NCI-H345 (cell line): ENCODE measurements around the gene STH.

Experiments
- DNase-seq: peaks from one replicate; lab custom pipeline; 2025; lab: John Stamatoyannopoulos, UW

STH gene

DNA sequence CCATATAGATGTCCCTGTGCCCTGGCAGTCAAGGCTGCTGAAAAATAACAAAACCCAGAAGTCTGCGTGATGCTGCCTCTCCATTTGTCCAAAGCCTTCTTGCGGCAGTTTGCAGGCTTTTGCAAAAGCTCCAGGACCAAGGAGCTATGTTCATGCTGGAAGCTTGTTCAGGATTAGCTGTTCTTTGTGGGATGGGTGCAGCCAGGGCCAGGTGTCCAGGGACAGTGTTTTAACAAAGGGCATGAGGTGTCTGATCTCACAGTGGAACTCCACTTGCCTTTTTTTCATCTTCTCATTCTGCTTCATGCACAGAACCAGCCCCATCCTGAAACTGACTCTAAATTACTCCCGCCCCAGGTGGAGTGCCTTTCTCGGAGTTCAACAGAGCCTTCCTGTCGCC lies 31.7 kb upstream of the STH start:
- DNase-seq, result no peak

DNA sequence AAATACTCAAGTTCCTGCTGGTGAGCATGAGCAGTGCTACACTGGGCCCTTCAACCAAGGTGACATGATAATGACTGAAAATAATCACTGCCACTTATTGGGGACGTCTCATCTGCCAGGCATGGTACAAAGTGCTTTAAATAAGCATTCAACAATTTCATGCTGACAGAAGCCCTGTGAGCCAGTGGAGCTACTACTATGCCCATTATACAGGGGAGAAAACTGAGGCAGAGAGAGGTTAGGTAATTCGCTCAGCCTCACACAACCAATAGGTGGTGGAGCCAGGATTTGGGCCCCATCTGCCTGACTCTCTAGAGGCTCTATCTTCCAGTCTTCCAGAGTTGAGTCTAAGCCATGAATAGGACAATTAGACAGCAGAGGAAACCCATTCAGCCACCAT lies 30.3 kb upstream of the STH start:
- DNase-seq, result no peak

DNA sequence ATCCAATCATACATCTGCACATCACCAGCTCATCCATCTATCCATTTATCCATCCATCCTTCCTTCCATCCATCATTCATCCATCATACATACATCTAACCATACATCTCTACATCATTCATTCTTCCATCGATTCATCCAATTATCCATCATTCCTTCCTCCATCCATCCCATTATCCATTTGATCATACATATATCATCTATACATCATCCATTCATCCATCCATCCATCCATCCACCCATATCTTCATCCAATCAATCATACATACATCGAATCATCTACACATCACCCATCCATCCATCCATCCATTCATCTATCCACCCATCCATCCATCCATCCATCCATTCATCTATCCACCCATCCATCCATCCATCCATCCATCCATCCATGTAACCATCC lies 29.3 kb upstream of the STH start:
- no peak for DNase-seq

DNA sequence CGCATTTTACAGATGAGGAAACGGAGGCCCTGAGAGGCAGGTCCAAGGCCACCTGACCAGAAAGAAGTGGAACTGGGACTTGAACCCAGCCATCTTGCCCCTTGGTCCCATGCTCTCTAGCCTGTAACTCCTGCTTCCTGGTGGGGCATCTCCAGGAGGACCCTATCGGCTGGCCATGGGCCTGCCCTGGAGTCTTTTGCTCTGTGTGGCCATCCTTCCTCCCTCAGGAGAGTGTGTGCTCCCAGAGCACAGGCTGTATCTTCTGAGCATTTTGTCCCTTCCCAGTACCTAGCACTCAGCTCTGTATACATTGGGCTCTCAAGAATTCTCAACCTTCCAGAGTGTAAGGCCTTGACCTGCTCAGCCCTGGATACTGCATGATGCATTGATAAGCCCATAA lies 28.4 kb upstream of the STH start:
- DNase-seq, result no peak

DNA sequence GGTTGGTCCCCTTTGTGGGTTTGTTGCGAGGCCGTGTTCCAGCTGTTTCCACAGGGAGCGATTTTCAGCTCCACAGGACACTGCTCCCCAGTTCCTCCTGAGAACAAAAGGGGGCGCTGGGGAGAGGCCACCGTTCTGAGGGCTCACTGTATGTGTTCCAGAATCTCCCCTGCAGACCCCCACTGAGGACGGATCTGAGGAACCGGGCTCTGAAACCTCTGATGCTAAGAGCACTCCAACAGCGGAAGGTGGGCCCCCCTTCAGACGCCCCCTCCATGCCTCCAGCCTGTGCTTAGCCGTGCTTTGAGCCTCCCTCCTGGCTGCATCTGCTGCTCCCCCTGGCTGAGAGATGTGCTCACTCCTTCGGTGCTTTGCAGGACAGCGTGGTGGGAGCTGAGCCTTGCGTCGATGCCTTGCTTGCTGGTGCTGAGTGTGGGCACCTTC lies 27.3 kb upstream of the STH start:
- no peak for DNase-seq

DNA sequence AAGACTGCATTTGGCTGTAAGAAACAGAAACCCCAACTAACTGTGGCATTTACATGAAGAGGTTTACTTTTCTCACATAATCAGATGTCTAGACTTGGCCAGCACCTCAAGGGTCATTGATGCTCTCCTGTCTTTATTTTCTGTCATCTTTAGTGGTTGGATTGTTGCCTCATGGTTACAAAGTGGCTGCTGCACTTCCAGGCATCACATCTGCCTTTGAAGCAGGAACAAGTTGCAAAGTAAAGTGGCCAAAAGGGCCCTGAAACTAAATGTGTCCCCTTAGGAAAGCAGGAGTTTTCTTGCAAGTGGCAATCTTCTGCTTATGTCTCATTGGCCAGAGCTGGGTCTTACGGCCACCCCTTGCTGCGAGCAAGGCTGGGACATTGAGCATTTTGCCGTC lies 26.5 kb upstream of the STH start:
- DNase-seq, result no peak

DNA sequence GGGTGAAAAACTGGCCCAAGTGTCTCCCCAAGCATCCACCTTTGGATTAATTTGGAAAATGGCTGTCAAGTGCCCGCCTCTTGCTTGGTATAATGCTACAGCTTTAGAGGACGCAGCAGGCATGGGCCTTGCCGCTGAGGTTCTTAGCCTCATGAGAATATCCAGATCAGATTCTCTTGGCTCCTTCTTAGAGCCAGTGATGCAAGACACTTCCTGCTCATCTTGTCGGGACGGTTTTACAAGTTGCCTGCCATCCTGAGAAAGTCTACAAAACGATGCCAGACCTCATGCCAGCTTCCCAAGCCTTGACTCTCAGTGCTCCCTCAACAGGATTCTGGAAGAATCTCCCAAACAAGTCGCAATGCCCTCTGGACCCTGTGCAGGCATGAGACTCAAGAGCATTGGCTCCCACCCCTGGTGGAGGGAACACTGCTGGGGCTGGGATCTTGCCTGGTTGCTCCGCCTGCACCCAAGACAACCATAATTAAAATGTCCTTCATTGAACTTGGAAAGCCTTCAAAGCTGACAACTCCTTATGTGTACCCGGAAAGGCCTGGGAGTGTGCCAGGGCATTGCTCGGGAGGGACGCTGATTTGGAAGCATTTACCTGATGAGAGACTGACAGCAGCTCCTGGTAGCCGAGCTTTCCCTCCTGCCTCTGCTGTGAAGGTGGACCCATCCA lies 25.8 kb upstream of the STH start:
- no peak for DNase-seq

DNA sequence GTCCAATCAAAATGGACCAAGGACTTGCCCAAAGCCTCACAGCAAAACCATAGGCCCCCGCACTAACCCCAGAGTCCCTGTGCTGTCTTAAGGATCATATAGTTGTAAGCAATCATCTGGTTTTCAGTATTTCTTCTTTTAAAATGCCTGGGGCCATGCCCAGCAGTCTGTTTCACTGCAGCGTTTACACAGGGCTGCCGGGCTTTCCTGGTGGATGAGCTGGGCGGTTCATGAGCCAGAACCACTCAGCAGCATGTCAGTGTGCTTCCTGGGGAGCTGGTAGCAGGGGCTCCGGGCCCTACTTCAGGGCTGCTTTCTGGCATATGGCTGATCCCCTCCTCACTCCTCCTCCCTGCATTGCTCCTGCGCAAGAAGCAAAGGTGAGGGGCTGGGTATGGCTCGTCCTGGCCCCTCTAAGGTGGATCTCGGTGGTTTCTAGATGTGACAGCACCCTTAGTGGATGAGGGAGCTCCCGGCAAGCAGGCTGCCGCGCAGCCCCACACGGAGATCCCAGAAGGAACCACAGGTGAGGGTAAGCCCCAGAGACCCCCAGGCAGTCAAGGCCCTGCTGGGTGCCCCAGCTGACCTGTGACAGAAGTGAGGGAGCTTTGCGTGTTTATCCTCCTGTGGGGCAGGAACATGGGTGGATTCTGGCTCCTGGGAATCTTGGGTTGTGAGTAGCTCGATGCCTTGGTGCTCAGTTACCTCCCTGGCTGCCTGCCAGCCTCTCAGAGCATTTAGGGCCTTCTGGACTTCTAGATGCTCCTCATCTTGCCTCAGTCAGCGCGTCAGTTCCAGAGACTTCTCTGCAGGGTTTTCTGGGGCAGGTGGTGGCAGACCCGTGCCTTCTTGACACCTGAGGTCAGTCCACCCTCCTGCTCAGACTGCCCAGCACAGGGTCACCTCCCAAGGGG lies 24.8 kb upstream of the STH start:
- DNase-seq, result no peak

DNA sequence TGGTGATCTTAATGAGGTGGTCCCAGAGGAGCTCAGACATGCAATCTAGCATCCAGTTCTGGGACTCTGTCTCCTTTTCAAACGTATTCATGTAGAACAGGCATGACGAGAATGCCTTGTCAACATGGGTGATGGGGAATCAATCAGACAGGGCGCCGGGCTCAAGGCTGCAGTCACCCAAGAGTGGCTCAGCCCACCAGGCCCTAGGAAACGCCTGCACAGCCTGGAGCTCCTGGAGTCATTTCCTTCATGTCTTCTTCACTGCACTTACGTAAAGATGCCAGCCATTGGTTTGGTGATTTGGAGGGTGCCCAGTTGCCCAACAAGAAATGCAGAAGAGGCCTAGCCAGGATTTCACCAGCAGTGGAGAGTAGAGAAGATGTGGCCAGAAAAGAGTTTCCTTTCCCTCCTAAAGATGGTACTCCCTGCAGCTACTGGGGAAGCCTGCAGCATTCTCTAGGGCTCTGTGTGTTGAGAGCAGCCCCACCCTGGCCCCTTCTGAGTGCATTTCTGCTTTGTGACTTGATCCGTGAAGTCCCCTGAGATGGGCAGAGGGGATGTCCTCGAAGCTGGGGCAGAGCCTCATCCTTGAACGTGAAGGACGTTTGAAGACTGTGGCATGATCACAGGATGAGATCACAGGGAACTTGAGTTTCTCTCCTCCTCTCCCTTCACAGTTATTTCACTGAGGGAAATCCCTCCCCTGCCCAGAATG lies 24.0 kb upstream of the STH start:
- DNase-seq, result no peak

DNA sequence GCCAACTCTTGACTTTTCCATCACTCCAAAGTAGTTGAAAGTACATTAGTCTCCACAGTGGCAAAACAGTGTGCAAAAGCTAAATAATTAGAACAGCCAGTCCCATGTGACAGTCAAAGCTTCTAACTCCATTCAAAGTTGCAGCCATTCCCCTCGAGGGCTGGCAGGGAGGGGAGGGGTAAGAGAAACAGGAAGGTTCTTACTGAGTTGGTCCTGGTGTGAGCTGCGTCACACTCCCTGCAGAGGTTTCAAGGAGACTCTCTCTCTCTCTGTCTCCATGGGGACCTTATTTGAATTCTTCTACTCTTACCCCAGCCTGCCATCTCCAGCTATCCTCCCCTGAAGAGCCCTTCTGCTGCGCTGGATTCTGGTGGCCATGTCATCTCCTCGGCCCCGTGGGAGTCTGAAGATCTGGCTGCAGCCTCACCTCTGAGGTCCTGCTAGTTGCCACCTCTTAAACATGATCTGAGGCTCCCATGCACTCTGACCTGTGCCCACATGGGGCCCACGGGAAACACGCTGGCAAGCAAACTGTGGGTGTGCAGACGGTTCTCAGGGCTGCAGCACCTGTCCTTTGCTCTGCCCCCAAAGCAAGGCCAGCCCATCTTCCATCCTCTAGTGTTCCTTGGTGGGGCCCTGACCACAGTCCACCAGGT lies 23.3 kb upstream of the STH start:
- DNase-seq, result no peak

DNA sequence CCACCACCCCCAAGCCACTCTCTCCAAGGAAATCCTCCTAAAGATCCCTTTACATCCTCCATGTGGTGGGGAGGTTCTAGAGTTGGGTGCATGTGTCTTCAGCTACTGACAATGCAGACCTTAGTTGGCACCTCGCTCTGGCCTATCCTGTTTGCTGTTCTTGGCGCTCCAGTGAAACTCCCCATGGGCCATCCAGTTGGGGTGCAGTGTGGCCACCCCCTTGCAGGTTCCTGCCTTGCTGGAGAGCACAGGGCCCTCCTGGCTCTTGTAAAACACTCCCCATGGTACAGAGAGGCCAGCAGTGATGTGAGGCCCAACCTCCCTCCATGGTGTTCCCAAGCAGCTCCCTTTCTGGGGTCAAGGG lies 22.7 kb upstream of the STH start:
- no peak for DNase-seq

DNA sequence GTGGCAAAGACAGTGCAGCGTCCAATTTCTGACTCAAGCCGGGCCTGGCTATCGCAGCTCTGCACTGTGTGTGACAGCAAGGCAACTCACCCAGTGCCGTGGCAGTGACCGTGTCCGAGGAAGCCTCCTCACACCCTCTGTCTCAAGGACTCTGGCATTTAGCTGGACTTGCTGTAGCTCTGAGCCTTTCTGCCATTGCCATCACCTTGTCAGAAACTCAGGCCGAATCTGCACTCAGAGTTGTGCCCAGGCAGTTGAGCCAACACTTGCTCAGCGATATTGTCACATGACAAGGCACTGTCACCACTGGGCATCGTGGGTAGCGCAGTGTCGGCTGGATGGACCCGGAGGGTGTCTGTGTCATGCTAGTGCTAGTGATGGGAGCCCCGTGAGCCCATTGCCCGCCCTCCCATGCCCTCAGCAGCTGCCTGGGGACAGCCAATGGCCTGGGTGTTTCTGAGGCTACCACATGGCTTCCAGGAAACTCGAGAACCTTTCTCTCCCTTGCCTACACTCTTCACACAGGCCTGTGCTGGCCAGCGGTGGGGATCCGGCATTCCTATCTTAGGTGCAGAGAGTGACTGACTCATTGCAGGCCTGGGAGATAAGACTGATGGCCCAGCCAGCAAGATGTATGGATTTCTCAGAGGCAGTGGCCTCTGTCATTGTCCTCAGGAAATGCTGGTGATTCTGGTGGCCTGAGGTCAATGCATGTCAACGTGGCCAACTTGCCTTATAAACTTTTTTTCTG lies 22.1 kb upstream of the STH start:
- no peak for DNase-seq

DNA sequence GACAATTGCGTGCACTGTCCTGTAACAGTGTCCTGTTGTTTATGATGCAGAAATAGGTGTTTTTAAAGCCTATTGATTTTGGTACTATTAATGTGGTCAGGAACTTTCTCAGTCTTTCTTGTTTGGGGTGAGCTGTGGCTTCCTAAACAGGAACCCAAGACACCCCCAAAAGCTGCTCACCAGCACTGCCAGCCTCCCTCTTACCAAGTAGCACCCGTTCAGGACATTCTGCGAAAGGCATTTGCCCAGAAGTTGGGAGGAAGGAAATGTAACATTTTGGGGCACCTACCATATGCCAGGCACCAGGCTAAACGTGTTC lies 21.6 kb upstream of the STH start:
- DNase-seq, result no peak

DNA sequence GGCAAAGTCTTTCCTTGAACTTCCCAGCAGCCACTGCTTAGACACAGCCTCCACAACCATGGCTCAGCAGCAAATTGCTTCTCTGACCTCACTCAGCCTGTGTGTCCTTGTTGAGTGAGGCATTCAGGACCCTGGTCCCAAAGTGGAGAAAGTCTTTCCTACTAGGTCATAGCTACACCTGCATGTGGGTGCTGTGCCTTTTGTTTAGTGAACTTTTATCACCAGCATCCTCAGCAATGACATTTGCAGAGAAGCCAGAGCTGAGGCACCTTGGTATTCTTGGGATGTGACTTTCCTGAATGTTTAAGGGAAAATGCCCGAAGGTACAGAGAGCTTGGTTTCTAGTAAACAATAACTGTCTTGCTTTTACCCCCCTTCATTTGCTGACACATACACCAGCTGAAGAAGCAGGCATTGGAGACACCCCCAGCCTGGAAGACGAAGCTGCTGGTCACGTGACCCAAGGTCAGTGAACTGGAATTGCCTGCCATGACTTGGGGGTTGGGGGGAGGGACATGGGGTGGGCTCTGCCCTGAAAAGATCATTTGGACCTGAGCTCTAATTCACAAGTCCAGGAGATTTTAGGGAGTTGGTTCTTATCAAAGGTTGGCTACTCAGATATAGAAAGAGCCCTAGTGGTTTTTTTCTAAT lies 20.9 kb upstream of the STH start:
- no peak for DNase-seq

DNA sequence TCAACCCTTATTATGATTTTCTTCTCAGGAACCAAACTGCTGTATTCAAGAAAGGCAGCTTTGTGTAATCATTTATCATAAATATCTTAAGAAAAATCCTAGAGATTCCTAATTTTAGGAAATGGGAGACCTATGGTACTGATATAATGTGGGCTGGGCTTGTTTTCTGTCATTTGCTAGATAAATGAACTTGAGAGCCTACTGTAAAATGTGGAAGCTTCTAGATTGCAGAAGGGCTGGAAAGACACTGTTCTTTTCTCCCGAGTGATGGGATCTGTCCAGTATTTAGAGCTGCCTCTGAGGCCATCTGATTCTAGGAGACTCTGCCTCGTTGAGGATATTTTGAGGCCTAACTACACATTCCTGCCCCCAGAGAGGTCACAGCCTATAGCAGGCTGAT lies 19.9 kb upstream of the STH start:
- DNase-seq, result no peak

DNA sequence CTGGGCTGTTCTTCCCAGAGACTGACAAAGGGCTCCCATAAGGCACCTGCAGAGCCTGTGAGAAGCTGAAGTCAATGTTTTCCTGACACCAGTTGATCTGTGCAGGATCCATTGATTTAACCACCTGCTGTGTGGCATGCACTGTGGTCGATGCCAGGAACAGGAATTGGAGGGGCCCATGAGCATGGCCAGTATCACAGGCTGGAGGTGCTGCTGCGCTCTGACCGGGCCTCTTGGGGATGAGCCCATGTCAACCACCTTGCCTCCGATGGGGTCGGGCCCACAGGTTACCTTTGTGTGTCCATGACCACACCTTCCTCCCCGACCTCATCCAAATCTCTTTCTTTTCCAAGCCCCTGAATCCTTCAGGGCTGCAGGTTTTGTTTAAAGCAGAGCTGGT lies 18.2 kb upstream of the STH start:
- DNase-seq, result no peak

DNA sequence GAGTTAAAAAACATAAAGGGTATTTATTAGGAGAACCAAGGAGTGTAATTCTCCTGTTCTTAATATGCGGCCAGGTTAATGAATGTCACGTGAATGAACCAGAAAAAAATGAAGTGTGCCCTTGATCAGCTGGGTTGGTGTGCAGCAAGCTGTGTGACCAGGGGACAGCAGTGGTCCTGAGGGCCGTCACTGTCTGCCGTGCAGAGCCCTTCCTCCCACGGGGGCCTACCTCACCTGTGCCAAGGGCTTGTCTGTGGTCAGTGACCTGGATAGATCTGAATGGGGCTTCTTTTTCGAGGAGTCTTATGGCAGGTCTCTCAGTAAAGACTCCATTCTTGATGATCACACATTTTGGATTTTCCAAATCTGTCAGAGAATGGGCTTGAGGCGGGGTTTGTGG lies 17.7 kb upstream of the STH start:
- no peak for DNase-seq

DNA sequence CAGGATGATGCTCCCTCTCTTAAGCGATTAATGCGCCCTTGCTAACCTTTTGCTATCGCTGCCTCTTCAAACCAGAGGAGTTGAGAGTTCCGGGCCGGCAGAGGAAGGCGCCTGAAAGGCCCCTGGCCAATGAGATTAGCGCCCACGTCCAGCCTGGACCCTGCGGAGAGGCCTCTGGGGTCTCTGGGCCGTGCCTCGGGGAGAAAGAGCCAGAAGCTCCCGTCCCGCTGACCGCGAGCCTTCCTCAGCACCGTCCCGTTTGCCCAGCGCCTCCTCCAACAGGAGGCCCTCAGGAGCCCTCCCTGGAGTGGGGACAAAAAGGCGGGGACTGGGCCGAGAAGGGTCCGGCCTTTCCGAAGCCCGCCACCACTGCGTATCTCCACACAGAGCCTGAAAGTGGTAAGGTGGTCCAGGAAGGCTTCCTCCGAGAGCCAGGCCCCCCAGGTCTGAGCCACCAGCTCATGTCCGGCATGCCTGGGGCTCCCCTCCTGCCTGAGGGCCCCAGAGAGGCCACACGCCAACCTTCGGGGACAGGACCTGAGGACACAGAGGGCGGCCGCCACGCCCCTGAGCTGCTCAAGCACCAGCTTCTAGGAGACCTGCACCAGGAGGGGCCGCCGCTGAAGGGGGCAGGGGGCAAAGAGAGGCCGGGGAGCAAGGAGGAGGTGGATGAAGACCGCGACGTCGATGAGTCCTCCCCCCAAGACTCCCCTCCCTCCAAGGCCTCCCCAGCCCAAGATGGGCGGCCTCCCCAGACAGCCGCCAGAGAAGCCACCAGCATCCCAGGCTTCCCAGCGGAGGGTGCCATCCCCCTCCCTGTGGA lies 16.0 kb upstream of the STH start:
- no peak for DNase-seq

DNA sequence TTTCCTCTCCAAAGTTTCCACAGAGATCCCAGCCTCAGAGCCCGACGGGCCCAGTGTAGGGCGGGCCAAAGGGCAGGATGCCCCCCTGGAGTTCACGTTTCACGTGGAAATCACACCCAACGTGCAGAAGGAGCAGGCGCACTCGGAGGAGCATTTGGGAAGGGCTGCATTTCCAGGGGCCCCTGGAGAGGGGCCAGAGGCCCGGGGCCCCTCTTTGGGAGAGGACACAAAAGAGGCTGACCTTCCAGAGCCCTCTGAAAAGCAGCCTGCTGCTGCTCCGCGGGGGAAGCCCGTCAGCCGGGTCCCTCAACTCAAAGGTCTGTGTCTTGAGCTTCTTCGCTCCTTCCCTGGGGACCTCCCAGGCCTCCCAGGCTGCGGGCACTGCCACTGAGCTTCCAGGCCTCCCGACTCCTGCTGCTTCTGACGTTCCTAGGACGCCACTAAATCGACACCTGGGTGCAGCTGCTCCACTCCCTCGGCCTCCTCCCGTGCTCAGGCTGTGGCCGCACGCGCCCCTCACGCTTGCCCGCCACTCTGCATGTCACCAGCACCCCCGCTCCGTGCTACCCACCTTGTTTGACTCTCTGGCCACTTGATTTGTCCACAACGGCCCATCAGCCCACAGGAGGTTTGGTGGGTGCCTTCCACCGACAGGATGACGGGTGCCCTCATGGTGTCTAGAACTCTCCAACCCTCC lies 15.3 kb upstream of the STH start:
- DNase-seq, result no peak

DNA sequence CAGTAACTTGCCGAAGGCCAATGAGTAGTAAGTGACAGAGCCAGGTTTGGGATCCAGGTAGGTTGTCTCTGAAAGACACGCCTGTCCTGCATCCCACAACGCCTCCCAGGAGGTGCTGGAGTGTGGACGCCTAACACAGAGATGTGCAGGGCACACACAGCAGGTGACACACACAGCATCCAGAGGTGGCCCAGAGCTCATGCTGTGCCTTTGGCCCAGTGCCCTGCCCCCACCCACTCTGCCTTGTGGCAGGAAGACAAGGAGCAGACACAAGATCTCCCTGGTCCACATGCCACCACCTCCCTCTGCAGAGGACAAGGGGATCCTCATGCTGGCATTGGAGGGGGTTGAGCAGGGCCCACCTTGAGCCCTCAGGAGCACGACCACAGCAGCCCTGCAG lies 14.7 kb upstream of the STH start:
- DNase-seq, result no peak
